Peyer's patch (tissue), 4 donors: ENCODE data around the gene KMT2E.

Experiments used
- POLR2A ChIP-seq, 2 donors: fragments of 450-650 bp; IDR thresholded peaks; one replicate each; pipeline ENCODE4 v1.5.1; 2017; ENCODE audit warnings: antibody characterized with exemption in 2 of 2, mild to moderate bottlenecking in 2 of 2, moderate library complexity in 2 of 2
- TF ChIP-seq, protein P1 (sequence below), 6 experiments: fragments of 450-650 bp in 4 of 6; fragments of 200-600 bp in 2 of 6; sonication (generic) in 1 of 6; IDR thresholded peaks; one replicate each; pipeline ENCODE4 v1.5.1; 2017 to 2019; ENCODE audit warnings: antibody characterized with exemption in 6 of 6, mild to moderate bottlenecking in 3 of 6, moderate library complexity in 1 of 6

DNA sequence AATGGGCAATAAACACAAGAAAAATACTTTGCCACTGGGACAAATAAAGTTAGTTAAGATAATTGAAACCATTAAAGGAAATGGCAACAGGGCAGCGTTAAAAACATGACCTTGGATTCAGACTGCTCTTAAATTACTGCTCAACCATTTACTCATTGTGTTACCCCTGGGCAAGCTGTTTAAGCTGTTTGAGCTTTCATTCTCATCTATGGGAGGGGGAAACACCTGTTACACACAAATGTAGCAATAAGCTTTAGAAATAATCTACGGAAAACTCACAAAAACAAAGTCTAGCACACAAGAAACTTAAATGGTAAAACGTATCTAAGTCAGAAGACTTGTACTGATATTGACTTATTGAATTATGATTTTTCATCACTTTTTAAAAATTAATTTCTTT, 137.1 kb downstream of the KMT2E start:
- TF ChIP-seq, protein P1, sequence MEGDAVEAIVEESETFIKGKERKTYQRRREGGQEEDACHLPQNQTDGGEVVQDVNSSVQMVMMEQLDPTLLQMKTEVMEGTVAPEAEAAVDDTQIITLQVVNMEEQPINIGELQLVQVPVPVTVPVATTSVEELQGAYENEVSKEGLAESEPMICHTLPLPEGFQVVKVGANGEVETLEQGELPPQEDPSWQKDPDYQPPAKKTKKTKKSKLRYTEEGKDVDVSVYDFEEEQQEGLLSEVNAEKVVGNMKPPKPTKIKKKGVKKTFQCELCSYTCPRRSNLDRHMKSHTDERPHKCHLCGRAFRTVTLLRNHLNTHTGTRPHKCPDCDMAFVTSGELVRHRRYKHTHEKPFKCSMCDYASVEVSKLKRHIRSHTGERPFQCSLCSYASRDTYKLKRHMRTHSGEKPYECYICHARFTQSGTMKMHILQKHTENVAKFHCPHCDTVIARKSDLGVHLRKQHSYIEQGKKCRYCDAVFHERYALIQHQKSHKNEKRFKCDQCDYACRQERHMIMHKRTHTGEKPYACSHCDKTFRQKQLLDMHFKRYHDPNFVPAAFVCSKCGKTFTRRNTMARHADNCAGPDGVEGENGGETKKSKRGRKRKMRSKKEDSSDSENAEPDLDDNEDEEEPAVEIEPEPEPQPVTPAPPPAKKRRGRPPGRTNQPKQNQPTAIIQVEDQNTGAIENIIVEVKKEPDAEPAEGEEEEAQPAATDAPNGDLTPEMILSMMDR (IDR thresholded peaks at IDR 0.05): no peak
- TF ChIP-seq POLR2A (IDR thresholded peaks at IDR 0.05): no peak
